Coronary artery (tissue), 2 donors: Measurements from ENCODE around the gene IL18RAP.

Source experiments
- DNase-seq: peaks from one replicate; pipeline ENCODE4 v3.0.0-alpha.2; 2017; ENCODE audit warnings: low spot score
- H3K27ac ChIP-seq, 2 donors: fragments of 200-600 bp; sonication (generic); one replicate each; pipeline ENCODE4 v1.5.1; 2016 to 2019
- H3K4me3 ChIP-seq: fragments of 200-600 bp; sonication (generic); 2 replicates; pipeline ENCODE4 v1.5.1; 2016; ENCODE audit warnings: mild to moderate bottlenecking, moderate library complexity
- TF ChIP-seq, protein P1 (sequence below): fragments of 200-600 bp; sonication (generic); IDR thresholded peaks from one replicate; pipeline ENCODE4 v1.5.1; 2019; ENCODE audit warnings: antibody characterized with exemption

IL18RAP gene

DNA sequence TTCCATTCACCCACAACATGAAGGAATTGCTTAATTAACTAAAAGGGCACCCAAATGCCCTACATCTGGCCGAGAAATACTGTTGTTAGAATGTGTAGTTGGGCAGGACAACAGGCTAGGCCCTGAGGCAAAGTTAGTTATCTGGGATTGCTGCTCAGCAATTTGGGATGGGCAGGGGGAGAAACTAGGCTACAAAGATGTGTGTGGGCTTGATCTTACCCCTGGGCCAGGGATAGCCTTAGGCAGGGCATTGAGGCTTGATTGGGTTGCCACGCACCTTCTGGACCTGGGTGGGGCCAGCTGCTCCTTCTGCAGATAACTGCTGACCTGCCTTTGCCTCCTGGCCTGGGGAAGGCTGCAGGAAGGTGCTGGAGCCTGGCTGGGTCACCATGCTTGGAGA, 9.4 kb downstream of the IL18RAP start:
- Histone ChIP-seq H3K4me3 (no peak overlapping the region), H3K27ac (no peak overlapping the region)
- no peak for DNase-seq
- TF ChIP-seq, protein P1, sequence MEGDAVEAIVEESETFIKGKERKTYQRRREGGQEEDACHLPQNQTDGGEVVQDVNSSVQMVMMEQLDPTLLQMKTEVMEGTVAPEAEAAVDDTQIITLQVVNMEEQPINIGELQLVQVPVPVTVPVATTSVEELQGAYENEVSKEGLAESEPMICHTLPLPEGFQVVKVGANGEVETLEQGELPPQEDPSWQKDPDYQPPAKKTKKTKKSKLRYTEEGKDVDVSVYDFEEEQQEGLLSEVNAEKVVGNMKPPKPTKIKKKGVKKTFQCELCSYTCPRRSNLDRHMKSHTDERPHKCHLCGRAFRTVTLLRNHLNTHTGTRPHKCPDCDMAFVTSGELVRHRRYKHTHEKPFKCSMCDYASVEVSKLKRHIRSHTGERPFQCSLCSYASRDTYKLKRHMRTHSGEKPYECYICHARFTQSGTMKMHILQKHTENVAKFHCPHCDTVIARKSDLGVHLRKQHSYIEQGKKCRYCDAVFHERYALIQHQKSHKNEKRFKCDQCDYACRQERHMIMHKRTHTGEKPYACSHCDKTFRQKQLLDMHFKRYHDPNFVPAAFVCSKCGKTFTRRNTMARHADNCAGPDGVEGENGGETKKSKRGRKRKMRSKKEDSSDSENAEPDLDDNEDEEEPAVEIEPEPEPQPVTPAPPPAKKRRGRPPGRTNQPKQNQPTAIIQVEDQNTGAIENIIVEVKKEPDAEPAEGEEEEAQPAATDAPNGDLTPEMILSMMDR = no peak

DNA sequence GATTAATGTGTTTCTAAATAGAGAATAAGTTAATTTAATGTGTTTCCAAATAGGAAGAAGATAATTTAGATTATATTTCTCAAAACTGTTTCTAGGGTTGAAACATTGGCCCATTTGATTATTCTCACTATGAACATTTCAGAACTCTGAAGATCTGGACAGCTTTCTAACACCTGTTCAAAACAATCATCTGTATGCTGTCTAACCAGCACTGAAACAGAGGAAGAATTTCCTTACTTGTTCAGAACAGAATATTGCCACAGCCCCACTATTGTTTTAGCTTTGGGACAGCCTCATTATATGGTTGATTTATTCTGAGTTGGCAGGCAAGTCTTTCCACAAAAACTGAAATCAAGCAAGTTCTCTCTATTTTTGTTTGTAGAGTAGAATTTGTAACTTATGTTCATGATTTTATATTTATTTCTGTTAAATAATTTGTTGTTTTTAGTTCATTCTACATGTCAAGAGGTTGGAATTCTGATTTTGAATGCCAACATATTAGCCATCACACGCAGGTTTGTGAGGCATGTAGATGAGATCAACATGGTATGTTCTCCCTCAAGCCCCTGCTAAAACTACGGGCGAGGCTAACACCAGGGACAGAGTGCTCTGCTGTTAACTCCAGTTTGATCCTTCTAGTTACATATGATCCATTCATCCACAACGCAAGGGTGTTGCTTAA, 11.2 kb downstream of the IL18RAP start:
- Histone ChIP-seq H3K27ac (no peak overlapping the region), H3K4me3 (no peak overlapping the region)
- no peak for DNase-seq
- TF ChIP-seq, protein P1 = no peak

GRCh38 chr2:102434655-102435381, 11.9 kb downstream of the IL18RAP start:
- no peak for DNase-seq
- no peak overlapping the region for H3K4me3 ChIP-seq
- TF ChIP-seq, protein P1 = no peak
- H3K27ac ChIP-seq = no peak overlapping the region

- Histone ChIP-seq H3K4me3 (no peak overlapping the region), H3K27ac (no peak overlapping the region)
- DNase-seq = no peak
- TF ChIP-seq, protein P1 = no peak
Observed at GRCh38 chr2:102435741-102436140, 12.8 kb downstream of the IL18RAP start.

GRCh38 chr2:102436323-102436722, 13.4 kb downstream of the IL18RAP start:
- DNase-seq = no peak
- TF ChIP-seq, protein P1 = no peak
- Histone ChIP-seq H3K27ac (no peak overlapping the region), H3K4me3 (no peak overlapping the region)

DNA sequence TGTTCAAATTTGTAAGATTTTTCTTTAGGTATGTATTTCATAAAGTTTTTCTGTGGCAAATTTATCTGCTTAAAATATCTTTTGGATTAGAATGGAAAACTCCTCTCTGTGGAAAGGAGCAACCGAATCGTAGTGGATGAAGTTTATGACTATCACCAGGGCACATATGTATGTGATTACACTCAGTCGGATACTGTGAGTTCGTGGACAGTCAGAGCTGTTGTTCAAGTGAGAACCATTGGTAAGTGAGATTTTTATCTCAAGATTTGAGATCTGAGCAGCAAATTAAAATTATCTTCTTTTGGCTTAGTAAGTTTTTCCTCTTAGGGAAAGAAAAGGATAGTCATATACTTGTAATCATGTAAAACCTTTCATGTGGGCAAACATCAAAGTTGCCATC, 14.2 kb downstream of the IL18RAP start:
- Histone ChIP-seq H3K27ac (no peak overlapping the region), H3K4me3 (no peak overlapping the region)
- no peak for DNase-seq
- TF ChIP-seq, protein P1 = no peak

DNA sequence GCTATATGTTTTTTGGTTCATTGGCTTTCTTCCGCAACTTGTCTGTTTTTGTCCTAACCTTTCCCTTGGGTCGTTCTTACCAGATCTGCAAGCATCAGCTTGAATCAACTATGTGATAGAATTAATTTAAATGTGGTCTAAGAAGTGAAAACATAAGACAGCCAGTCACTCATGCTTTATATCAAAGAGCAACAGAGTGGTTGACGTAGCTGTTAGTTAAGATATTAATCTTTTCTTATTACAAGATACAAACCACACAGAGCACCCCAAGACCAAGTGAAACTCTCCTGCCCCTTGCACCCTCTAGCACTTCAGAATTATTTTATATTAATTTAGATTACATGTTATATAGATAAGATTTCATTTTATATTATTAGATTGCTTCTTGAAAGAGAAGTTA, 15.2 kb downstream of the IL18RAP start:
- Histone ChIP-seq H3K4me3 (no peak overlapping the region), H3K27ac (no peak overlapping the region)
- DNase-seq = no peak
- TF ChIP-seq, protein P1 = no peak
